Kasumi-1 (cell line): ENCODE data around the gene TMEM131.

Source experiments
- DNase-seq, 2 experiments: peaks; one replicate each; lab custom pipeline; 2025; lab: John Stamatoyannopoulos, UW

TMEM131 gene

DNA sequence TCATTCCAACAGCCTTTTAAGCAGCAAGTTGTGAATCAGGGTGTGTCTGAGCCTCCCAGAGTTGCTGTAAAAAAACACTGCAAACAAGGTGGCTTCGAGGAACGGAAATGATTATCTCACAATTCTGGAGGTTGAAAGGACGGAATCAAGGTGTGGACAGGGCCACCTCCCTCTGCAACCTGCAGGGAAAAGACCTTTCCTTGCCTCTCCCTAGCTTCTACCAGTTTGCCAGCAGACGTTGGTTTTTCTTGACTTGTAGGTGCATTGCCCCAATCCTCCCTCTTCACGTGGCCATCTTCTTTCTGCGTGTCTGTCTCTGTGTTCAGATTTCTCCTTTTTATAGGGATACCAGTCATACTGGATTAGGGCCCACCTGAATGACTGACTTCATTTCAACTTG lies 24.8 kb upstream of the TMEM131 start:
- DNase-seq = no peak

DNA sequence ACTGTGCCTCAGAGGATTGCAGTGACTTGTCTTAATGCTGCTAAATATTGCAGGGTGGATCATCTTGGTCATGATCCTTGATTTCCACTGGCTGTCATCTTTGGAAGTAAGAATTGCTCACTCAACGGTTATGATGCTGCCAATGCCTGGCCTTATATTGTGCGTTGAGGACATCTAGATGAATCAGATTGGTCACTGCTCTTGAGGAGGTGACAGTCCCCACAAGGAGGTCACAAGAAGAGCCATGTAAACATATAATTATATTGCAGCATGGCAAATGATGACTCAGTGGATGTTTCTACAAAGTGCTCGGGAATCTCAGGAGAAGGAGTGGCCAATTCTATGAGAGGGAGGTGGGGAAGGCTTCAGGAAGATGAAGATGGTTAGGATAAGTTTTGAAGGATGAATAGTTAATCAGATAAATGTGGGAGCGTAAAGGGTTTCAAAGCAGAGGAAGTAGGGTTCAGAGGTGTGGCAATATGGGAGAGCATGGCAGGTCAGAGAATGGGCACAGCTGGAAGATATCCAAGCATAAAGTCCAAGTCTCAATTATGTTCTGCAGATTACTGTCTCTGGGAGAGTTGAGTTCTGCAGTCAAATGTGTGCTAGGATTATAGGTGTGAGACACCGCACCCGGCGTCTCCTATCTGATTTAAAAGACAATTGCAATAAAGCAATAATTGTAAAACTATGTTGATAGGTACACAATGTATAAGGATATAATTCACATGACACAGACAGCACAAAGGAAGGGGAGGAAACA lies 21.3 kb upstream of the TMEM131 start:
- DNase-seq = no peak

GRCh38 chr2:98015671-98016070 lies 19.9 kb upstream of the TMEM131 start:
- DNase-seq = peak; percentile 9 to 15

DNA sequence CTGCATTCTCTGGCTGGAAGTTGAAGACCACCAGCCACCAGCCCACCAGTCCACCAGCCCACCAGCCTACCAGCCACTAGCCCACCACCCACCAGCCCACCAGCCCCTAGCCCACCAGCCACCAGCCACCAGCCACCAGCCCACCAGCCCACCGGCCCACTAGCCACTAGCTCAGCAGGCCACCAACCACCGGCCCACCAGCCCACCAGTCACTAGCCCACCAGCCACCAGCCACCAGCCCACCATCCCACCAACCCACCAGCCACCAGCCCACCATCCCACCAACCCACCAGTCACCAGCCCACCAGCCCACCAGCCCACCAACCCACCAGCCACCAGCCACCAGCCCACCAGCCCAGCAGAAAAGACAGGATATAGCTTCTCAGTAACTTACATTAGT lies 18.6 kb upstream of the TMEM131 start:
- DNase-seq = no peak

GRCh38 chr2:98013407-98014042 lies 17.8 kb upstream of the TMEM131 start:
- no peak for DNase-seq

DNA sequence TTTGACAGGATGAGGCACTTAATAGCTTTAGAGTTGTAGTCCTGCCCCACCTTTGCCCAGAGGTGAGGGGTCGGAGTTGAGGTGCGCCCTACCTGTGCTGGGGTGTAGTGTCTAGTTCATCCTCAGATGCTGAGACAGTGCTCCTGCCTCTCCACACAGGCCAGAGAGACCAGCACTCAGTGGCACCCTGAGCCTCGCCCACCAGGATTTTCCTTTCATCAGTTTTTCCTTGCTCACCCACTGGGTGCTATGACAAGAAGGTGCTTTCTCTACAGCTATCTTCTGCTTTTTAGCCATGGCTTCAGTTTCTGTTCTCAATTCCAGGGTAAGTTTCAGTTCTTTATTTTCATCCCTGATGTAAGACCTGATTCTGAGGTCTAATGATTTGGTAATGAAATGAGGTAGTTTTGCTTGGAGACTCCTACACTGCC lies 16.8 kb upstream of the TMEM131 start:
- no peak for DNase-seq

- no peak for DNase-seq
Measured at GRCh38 chr2:98009887-98010760, 14.4 kb upstream of the TMEM131 start.

DNA sequence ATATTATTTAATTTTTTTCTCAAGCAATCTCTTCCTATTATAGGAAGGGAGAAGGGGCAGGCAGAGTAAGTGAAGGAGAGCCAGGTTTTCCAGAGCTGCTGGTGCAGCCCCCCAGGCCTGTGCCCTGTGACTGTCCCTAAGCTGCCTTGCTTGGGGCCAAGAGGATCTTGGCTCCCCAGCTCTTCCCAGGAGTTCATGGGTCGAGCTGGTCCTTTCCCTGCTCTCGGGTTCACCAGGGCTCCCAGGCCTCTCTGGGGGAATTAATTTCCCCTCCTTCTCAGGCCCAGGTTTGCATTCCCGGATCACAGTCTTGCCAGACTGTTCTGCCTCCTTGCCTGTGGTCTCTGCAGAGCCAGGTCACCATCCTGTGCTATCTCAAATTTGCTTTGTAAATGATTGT lies 12.7 kb upstream of the TMEM131 start:
- no peak for DNase-seq

DNA sequence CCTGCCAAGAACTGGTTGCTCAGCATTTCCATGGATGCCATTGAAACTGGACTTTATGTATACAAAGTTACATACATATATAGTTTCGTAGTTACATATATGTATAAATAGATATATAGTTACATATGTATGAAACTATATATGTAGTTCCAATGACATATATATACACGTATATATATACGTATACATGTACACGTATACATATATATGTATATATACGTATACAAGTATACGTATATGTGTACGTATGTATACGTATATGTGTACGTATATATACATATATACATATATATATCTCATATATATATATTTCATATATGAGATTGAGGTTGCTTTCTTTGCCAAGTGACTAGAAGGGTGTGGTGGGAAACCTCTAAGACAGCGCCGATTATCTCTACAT lies 10.6 kb upstream of the TMEM131 start:
- DNase-seq = no peak

- DNase-seq = no peak
Measured at GRCh38 chr2:98004613-98005012, 8.9 kb upstream of the TMEM131 start.

GRCh38 chr2:98004047-98004446 lies 8.3 kb upstream of the TMEM131 start:
- no peak for DNase-seq

DNA sequence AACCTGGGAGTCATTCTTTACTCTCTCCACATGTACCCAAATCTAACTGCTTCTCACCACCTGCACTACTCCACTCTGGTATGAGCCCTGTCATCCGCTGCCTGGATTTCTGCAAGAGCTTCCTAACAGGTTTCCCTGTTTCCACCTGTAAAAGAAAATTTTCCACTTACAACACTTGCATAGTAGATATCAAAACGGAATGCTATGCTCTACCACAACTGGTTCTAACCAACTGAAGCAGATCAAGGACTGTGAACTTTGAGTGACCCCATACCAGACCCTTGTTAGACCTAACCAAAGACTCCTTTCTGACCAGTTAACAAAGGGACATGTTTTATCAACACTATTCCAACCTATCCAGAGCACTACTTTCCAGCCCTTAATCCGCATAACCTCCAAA lies 3.8 kb upstream of the TMEM131 start:
- DNase-seq = no peak

GRCh38 chr2:97998431-97999005 lies 2.8 kb upstream of the TMEM131 start:
- no peak for DNase-seq

DNA sequence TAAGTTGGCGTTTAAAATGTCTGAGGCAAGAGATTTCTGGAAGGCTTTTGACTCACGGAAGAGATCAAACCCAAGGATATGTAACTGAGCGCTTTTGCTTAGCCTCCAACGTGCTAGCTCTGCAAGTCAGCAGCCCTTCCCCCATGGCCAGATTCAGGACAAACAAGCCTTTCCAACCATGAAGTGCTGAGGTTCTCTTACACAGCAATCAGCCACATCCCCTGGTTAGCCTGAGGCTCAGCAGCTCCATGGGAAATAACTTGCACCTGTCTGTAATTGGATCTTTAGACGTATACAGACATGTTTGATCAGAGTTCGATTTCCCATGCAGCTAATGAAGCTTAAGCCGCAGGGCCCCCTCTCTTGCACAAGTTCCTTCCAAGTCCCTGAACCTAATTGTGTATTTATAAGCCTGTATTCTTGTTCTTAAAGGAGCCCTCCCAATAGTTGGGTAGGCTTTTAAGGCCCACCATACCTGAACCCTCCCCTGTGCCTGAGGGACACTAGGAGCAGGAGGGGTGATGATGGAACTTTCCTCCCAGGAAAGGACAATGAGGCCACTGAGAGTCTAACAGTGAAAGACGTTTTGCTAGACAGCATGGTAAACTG lies 2.1 kb upstream of the TMEM131 start:
- DNase-seq = no peak

- DNase-seq = no peak
Measured at GRCh38 chr2:97996679-97997078, 931 bp upstream of the TMEM131 start.

GRCh38 chr2:97995026-97995733 lies 568 bp downstream of the TMEM131 start:
- peak; percentile 62 to 67 for DNase-seq

DNA sequence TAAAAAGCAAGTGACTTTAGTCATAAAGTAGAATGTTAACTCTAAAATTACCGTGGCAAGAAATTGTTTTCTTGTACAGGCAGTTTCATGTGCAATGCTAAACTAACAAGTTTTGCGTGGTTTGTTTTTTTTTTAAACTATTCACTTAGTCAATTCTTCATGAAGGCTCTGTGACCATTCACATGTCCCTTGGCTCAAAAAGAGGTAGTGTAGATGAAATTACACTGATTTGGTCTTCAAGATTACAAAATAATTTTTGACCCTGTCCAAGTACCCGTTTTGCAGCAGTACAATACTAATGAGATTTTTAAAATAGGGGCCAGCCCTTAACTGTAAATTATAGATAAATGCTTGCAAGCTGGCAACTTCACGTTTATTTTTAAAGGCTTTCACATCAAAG lies 1.3 kb downstream of the TMEM131 start:
- no peak for DNase-seq

DNA sequence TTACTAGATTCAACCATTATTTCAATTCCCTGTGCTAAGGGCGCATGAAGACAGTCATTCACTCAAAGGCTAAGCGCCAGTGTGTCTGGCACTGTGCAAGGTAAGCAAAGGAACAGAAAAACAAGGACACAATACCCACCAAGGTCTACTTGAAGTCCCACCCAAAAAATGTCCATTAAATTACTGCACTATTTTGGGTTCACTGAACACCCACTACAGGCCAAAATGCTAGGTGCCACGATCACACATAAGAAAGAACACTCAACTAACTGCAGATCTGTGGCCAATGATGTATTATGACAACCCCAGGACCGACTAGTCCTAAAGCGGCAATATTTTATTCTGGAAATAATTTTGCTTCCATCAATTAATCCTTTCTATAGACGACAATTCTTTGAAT lies 1.8 kb downstream of the TMEM131 start:
- no peak for DNase-seq

- no peak for DNase-seq
Measured at GRCh38 chr2:97992836-97993825, 2.6 kb downstream of the TMEM131 start.
